PC-9 (cell line): ENCODE measurements around the gene FBXO44.

Experiments used
- EZH2 ChIP-seq: fragments of 200-600 bp; sonication (generic); IDR thresholded peaks from 2 replicates; pipeline ENCODE4 v1.8.0; 2017; ENCODE audit warnings: antibody characterized with exemption, low read depth
- TF ChIP-seq, protein P1 (sequence below): fragments of 200-600 bp; sonication (generic); conservative IDR thresholded peaks from 2 replicates; pipeline ENCODE4 v1.6.1; 2017; ENCODE audit warnings: mixed run types, antibody characterized with exemption, mild to moderate bottlenecking, moderate library complexity

DNA sequence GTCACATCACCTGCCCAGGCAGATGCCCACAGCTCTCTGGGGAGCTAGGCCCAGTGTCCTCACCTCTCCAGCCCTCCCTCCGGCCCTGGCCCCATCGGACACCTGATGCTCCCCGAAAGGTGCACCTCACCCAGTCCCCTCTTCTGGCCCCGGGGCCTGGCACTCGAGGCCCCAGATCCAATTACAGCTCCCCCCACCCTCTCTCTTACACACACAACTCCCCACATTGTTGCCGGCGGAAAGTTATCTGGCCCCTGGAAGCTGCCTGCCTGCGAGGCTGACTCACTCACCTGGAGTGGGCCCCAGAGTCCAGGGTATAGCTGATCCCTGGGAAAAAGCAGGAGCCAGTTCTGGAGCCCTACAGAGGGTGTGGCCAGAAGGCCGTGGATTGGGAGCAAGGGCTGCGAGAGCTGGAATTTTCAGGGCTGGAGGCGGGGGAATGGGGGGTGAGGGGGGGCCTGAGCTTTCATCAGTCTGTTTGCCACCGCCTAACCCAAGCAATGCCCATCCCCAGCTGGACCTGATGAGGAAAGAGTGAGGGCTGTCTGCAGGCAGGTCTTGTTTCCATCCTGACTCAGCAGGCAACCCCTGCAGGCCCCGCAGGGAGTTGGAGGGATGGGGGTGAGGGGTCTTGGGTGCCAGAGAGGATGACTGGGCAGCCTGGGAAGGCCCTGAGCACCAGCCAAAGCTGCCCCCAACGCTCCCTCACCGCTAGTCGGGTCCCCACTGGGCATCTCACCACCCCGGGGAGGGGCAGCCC lies 1.4 kb upstream of the FBXO44 start:
- TF ChIP-seq, protein P1, sequence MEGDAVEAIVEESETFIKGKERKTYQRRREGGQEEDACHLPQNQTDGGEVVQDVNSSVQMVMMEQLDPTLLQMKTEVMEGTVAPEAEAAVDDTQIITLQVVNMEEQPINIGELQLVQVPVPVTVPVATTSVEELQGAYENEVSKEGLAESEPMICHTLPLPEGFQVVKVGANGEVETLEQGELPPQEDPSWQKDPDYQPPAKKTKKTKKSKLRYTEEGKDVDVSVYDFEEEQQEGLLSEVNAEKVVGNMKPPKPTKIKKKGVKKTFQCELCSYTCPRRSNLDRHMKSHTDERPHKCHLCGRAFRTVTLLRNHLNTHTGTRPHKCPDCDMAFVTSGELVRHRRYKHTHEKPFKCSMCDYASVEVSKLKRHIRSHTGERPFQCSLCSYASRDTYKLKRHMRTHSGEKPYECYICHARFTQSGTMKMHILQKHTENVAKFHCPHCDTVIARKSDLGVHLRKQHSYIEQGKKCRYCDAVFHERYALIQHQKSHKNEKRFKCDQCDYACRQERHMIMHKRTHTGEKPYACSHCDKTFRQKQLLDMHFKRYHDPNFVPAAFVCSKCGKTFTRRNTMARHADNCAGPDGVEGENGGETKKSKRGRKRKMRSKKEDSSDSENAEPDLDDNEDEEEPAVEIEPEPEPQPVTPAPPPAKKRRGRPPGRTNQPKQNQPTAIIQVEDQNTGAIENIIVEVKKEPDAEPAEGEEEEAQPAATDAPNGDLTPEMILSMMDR = no peak
- no peak for TF ChIP-seq EZH2
